K562 (cell line): ENCODE data around the gene MAPRE2. TPM values are rescaled to one million over a fixed set of nuclear protein-coding genes. Genes with fewer than 3 reads are reported as not detected.

ENCODE experiments used
- ATAC-seq: fragments of 200-7000 bp; cut with Tn5 transposase; 3 replicates; pipeline ENCODE4 v1.9.1; 2020; ENCODE audit warnings: moderate library complexity
- BruUV-seq: library from RNA; stranded (reverse); fragments of 400-500 nt; replicated peaks from 2 replicates; lab custom pipeline; 2021; lab: Mats Ljungman, UMichigan
- CTCF ChIA-PET: fragments of 300-600 bp; formaldehyde crosslinking; extraction: SDS; loops from one replicate; lab custom pipeline; 2021; ENCODE audit warnings: low intra/inter-chr PET ratio; lab: Yijun Ruan, JAX
- POLR2A ChIA-PET: fragments of 300-600, 350-650 bp; sonication (Branson Sonifier 250); formaldehyde crosslinking; extraction: SDS; loops from one replicate; lab custom pipeline; 2021; ENCODE audit warnings: antibody characterized with exemption, inconsistent platforms; lab: Yijun Ruan, JAX
- DNase-seq, 4 experiments: peaks; one replicate each; pipeline versions ENCODE4 v3.0.0 to v3.0.0-alpha.2; 2011 to 2018; ENCODE audit warnings: low spot score in 3 of 4, mixed read lengths in 3 of 4; ENCODE audit errors: extremely low read depth in 1 of 4
- FAIRE-seq: peaks from 2 replicates; lab custom pipeline; 2011; peaks lifted over from hg19 to GRCh38; lab: Jason Lieb, UNC
- H2AFZ ChIP-seq: 2 replicates; pipeline ENCODE4 v1.6.0; 2011; ENCODE audit warnings: low read depth, low read length, control low read depth, inconsistent platforms
- H3K27ac ChIP-seq: fragments of 200-600 bp; 3 replicates; pipeline ENCODE4 v1.8.0; 2011; ENCODE audit warnings: low read depth, mild to moderate bottlenecking, control low read depth, inconsistent platforms, low read length, moderate library complexity, mixed read lengths; ENCODE audit errors: extremely low read depth
- H3K27me3 ChIP-seq, 2 experiments: fragments of 300-600 bp in 1 of 2; 2 replicates in 1 of 2; 3 replicates in 1 of 2; pipeline versions ENCODE4 v1.6.0 to v1.8.0; 2011; ENCODE audit warnings: inconsistent platforms in 2 of 2, low read length in 2 of 2, mild to moderate bottlenecking in 1 of 2, mixed read lengths in 1 of 2, moderate library complexity in 1 of 2; ENCODE audit not compliant: control insufficient read depth in 2 of 2, insufficient read depth in 2 of 2
- H3K36me3 ChIP-seq: fragments of 300-600 bp; 3 replicates; pipeline ENCODE4 v1.8.0; 2011; ENCODE audit warnings: mild to moderate bottlenecking, low read length, inconsistent platforms; ENCODE audit not compliant: control insufficient read depth, insufficient read depth
- H3K4me1 ChIP-seq, 2 experiments: fragments of 200-600 bp in 1 of 2; replicated peaks in 1 of 2; 2 replicates in 1 of 2; 3 replicates in 1 of 2; pipeline versions ENCODE4 v1.5.1 to v1.8.0; 2011; ENCODE audit warnings: inconsistent platforms in 2 of 2, low read length in 2 of 2, mild to moderate bottlenecking in 1 of 2, mixed read lengths in 1 of 2, moderate library complexity in 1 of 2; ENCODE audit not compliant: control insufficient read depth in 2 of 2, insufficient read depth in 2 of 2
- H3K4me2 ChIP-seq: 2 replicates; pipeline ENCODE4 v1.6.1; 2011; ENCODE audit warnings: low read length, control low read depth, inconsistent platforms, mixed read lengths; ENCODE audit not compliant: insufficient read depth
- H3K4me3 ChIP-seq: fragments of 200-600 bp; sonication (generic), shearing (Covaris generic); 2 replicates; pipeline ENCODE4 v1.5.1; 2016; ENCODE audit warnings: control low read depth, inconsistent platforms
- H3K79me2 ChIP-seq: fragments of 200-600 bp; 3 replicates; pipeline ENCODE4 v1.8.0; 2011; ENCODE audit warnings: low read length, inconsistent platforms; ENCODE audit not compliant: control insufficient read depth, insufficient read depth
- H3K9ac ChIP-seq, 2 experiments: 2 replicates each; pipeline versions ENCODE4 v1.6.0 to v1.6.1; 2011; ENCODE audit warnings: low read depth in 2 of 2, low read length in 2 of 2, control low read depth in 1 of 2, inconsistent platforms in 1 of 2, mild to moderate bottlenecking in 1 of 2, mixed read lengths in 1 of 2; ENCODE audit not compliant: insufficient read depth in 1 of 2
- H3K9me1 ChIP-seq: one replicate; pipeline ENCODE4 v1.6.0; 2011; ENCODE audit warnings: inconsistent platforms, mild to moderate bottlenecking, low read length, moderate library complexity; ENCODE audit not compliant: control insufficient read depth, insufficient read depth
- H3K9me3 ChIP-seq: replicated peaks from 2 replicates; pipeline ENCODE4 v1.5.1; 2011; ENCODE audit warnings: low read depth, low read length, inconsistent platforms; ENCODE audit not compliant: control insufficient read depth, insufficient read depth
- H4K20me1 ChIP-seq: replicated peaks from 2 replicates; pipeline ENCODE4 v1.6.1; 2011; ENCODE audit warnings: low read length, inconsistent platforms, mixed read lengths; ENCODE audit not compliant: control insufficient read depth, insufficient read depth
- CHCHD3 ChIP-seq: fragments of 250-450 bp; sonication (Bioruptor Pico); IDR thresholded peaks from 2 replicates; pipeline ENCODE4 v2.1.2; 2022; ENCODE audit warnings: mild to moderate bottlenecking
- CTCF ChIP-seq, 3 experiments: IDR thresholded peaks in 2 of 3; conservative IDR thresholded peaks in 1 of 3; 2 replicates each; pipeline ENCODE4 v1.5.1; 2011 to 2012; ENCODE audit warnings: low read length in 3 of 3, mild to moderate bottlenecking in 3 of 3, control low read depth in 2 of 3, improper control_type of control experiment in 1 of 3, inconsistent platforms in 1 of 3, low read depth in 1 of 3, mixed read lengths in 1 of 3, moderate library complexity in 1 of 3; ENCODE audit not compliant: insufficient read depth in 2 of 3
- PHB2 ChIP-seq: fragments of 450-650 bp; IDR thresholded peaks from 2 replicates; pipeline ENCODE4 v1.6.1; 2017; ENCODE audit warnings: low read depth
- RAD21 ChIP-seq, 2 experiments: fragments of 250-450 bp in 1 of 2; fragments of 450-650 bp in 1 of 2; sonication (Bioruptor Pico) in 1 of 2; formaldehyde crosslinking in 1 of 2; IDR thresholded peaks in 1 of 2; conservative IDR thresholded peaks in 1 of 2; 2 replicates each; pipeline versions ENCODE4 v1.4.0 to v1.8.0; 2020 to 2022; ENCODE audit warnings: mild to moderate bottlenecking in 2 of 2, moderate library complexity in 1 of 2
- SRF ChIP-seq, 2 experiments: fragments of 250-450, 450-650 bp in 1 of 2; sonication (Bioruptor Pico) in 1 of 2; sonication (generic) in 1 of 2; formaldehyde crosslinking; IDR thresholded peaks; 2 replicates each; pipeline versions ENCODE4 v1.5.0 to v1.5.1; 2020 to 2022; ENCODE audit warnings: mild to moderate bottlenecking in 1 of 2, missing genetic modification reagents in 1 of 2
- ZNF165 ChIP-seq: fragments of 250-450 bp; sonication (Bioruptor Pico); IDR thresholded peaks from 2 replicates; pipeline ENCODE4 v1.4.0; 2020; ENCODE audit warnings: borderline replicate concordance
- WGBS: fragments of 100-300 bp; shearing (Covaris generic); methylation state at CpG from one replicate; pipeline ENCODE4 v1.1.6; 2016; ENCODE audit warnings: low coverage, mixed read lengths; ENCODE audit not compliant: insufficient coverage; ENCODE audit errors: missing lambda C conversion rate; 5-methylcytosine and 5-hydroxymethylcytosine counted together
- in situ Hi-C: fragments of 300-500 bp; cut with MboI; formaldehyde crosslinking; loops from 4 replicates; pipeline ENCODE4 v1.15.0; 2018; ENCODE audit warnings: inconsistent platforms, mixed read lengths
- intact Hi-C: fragments of 100-400 bp; cut with micrococcal nuclease; formaldehyde crosslinking; loops from 2 replicates; pipeline ENCODE4 v1.14.2; 2022
- polyA plus RNA-seq, 8 experiments: library from polyadenylated mRNA; depleted of rRNA in 4 of 8; stranded (reverse) in 5 of 8; unstranded in 3 of 8; fragments of >200 nt; fragmentation: Nextera tagmentation in 2 of 8; fragmentation: Illumina TruSeq in 1 of 8; extraction: Ambion mirVana in 2 of 8; extraction: Trizol in 1 of 8; gene quantifications; 2 replicates each; pipeline versions ENCODE4 v1.2.1 to v1.2.3, GENCODE V29; 2011 to 2014; ENCODE audit warnings: inconsistent platforms in 1 of 8, missing spikeins in 1 of 8
- total RNA-seq, 7 experiments: library from RNA; depleted of rRNA in 6 of 7; stranded (reverse); fragments of >200 nt in 6 of 7; fragmentation: Illumina TruSeq in 2 of 7; extraction: Trizol in 2 of 7; gene quantifications; 2 replicates each; pipeline versions ENCODE4 v1.2.1 to v1.2.3, GENCODE V29; 2011 to 2021; ENCODE audit warnings: low replicate concordance in 1 of 7

Gene MAPRE2
- total and polyA plus RNA-seq, 9 of the 15 experiments (the other 6 are each of a cell fraction or from before 2014, with no cell fraction given), result 32.3 to 70.7 (median 40.7) TPM

DNA sequence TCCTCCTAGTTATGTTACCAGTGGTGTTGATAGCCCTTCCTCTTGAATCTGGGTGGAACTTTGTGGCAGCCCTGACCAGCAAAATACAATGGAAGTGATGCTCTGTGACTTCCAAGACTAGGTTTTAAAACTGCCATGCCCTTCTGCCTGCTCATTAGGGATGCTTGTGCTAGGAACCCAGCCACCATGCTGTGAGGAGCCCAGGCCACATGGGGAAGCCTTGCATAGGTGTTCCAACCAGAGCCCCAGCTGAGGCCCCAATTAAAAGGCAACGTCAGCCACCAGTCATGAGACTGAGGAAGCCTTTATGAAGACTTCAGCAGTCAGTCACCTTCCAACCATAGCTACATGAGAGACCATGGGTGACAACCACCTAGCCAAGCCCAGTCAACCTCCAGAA, 14.0 kb upstream of the MAPRE2 start:
- POLR2A ChIA-PET, result interaction anchor here (0.6 to 1.9 kb wide), 4 partner anchors 10 to 117 kb away, joined by 3 to 6 read pairs (median 4); no protein-coding TSS in a partner anchor
- Histone ChIP-seq H3K4me1 (peaks cover 0 to 11% of the 10 kb centered on the region in 2 experiments; a peak in 2 of 5 replicates), H4K20me1 (no peaks in the 10 kb centered on the region)
- no peak for FAIRE-seq
- no peak for TF ChIP-seq SRF (CRISPR knock-in tag; IDR thresholded peaks at IDR 0.05)
- no peak for TF ChIP-seq ZNF165 (CRISPR knock-in tag)
- TF ChIP-seq CTCF (IDR thresholded peaks at IDR 0.05 in 2 of 3, conservative IDR thresholded peaks at IDR 0.05 in 1 of 3; ENCODE audit: insufficient read depth in 2 of 3, low read depth in 1 of 3, low read length in 3 of 3), result peak in 1 of 3 experiments; percentile 24; a peak in 1 of 6 replicates
- peak in 1 of 2 experiments; percentile 40; a peak in 1 of 4 replicates for TF ChIP-seq RAD21 (CRISPR knock-in tag; conservative IDR thresholded peaks at IDR 0.05 in 1 of 2, IDR thresholded peaks at IDR 0.05 in 1 of 2)
- TF ChIP-seq PHB2, result no peak
- no peak for TF ChIP-seq CHCHD3
- TF ChIP-seq, all 486 proteins: peak for 2
- CTCF ChIA-PET, result interaction anchor here (1.3 kb wide), 1 partner anchor 117 kb away, joined by 10 read pairs; no protein-coding TSS in a partner anchor
- Histone ChIP-seq H3K9ac (no peak overlapping the region), H3K79me2 (no peaks in the 10 kb centered on the region), H3K4me2 (no peak overlapping the region), H3K9me1 (no peaks in the 10 kb centered on the region), H3K9me3 (no peaks in the 10 kb centered on the region), H2AFZ (no peak overlapping the region), H3K36me3 (no peaks in the 10 kb centered on the region), H3K4me3 (no peak overlapping the region), H3K27ac (no peak overlapping the region), H3K27me3 (no peaks in the 10 kb centered on the region)
- 12% methylated on average over 1 of the region's 1 CpG for WGBS
- in situ Hi-C loops (no loop called here), intact Hi-C loops (loop anchor here (5.0 kb wide), 1 partner anchor 205 kb away; no protein-coding TSS in a partner anchor)
- ATAC-seq, result peak; percentile 61
- no peak for DNase-seq
- BruUV-seq, result no TSS peak
